H9 (cell line): ENCODE results near the gene PATL1. TPM values are rescaled to one million over a fixed set of nuclear protein-coding genes. Genes with fewer than 3 reads are reported as not detected.

Source experiments
- DNase-seq: peaks from one replicate; pipeline ENCODE4 v3.0.0-alpha.2; 2017
- H2AFZ ChIP-seq: one replicate; pipeline ENCODE4 v1.6.1; 2013; ENCODE audit warnings: mild to moderate bottlenecking, low read length, control low read depth, moderate library complexity
- H2AK5ac ChIP-seq: 2 replicates; pipeline ENCODE4 v1.6.1; 2013; ENCODE audit warnings: low read length, control low read depth, mixed read lengths; ENCODE audit not compliant: insufficient read length
- H2BK120ac ChIP-seq: one replicate; pipeline ENCODE4 v1.6.1; 2013; ENCODE audit warnings: low read depth, mild to moderate bottlenecking, low read length, control low read depth, inconsistent platforms; ENCODE audit not compliant: poor library complexity, severe bottlenecking
- H2BK12ac ChIP-seq: 2 replicates; pipeline ENCODE4 v1.6.1; 2013; ENCODE audit warnings: low read length, control low read depth, mixed read lengths, low read depth; ENCODE audit not compliant: insufficient read length
- H2BK15ac ChIP-seq: 2 replicates; pipeline ENCODE4 v1.6.1; 2013; ENCODE audit warnings: low read depth, low read length, control low read depth
- H2BK20ac ChIP-seq: one replicate; pipeline ENCODE4 v1.6.1; 2013; ENCODE audit warnings: low read depth, mild to moderate bottlenecking, low read length, control low read depth, inconsistent platforms; ENCODE audit not compliant: poor library complexity, severe bottlenecking
- H2BK5ac ChIP-seq: 2 replicates; pipeline ENCODE4 v1.6.1; 2013; ENCODE audit warnings: low read length, control low read depth, mixed read lengths; ENCODE audit not compliant: insufficient read length
- H3K14ac ChIP-seq: 2 replicates; pipeline ENCODE4 v1.6.1; 2013; ENCODE audit warnings: low read length, control low read depth; ENCODE audit not compliant: insufficient read depth
- H3K18ac ChIP-seq: 2 replicates; pipeline ENCODE4 v1.6.1; 2013; ENCODE audit warnings: low read depth, mild to moderate bottlenecking, mixed read lengths, low read length, control low read depth; ENCODE audit not compliant: insufficient read length
- H3K23ac ChIP-seq: 2 replicates; pipeline ENCODE4 v1.6.1; 2013; ENCODE audit warnings: low read length, control low read depth, mixed read lengths, low read depth; ENCODE audit not compliant: insufficient read length
- H3K23me2 ChIP-seq: 2 replicates; pipeline ENCODE4 v1.6.1; 2013; ENCODE audit warnings: low read depth, mild to moderate bottlenecking, mixed read lengths, low read length, control low read depth; ENCODE audit not compliant: insufficient read length, poor library complexity, severe bottlenecking
- H3K27ac ChIP-seq: 2 replicates; pipeline ENCODE4 v1.5.1; 2013; ENCODE audit warnings: low read length, control low read depth, mixed read lengths, low read depth; ENCODE audit not compliant: insufficient read length
- H3K27me3 ChIP-seq: 2 replicates; pipeline ENCODE4 v1.6.1; 2013; ENCODE audit warnings: low read length, control low read depth, inconsistent platforms; ENCODE audit not compliant: insufficient read depth
- H3K4ac ChIP-seq: 2 replicates; pipeline ENCODE4 v1.6.1; 2013; ENCODE audit warnings: low read depth, mild to moderate bottlenecking, control low read depth, inconsistent platforms, low read length, moderate library complexity
- H3K4me1 ChIP-seq: 2 replicates; pipeline ENCODE4 v1.6.1; 2013; ENCODE audit warnings: low read length, control low read depth, inconsistent platforms; ENCODE audit not compliant: insufficient read depth
- H3K4me2 ChIP-seq: 2 replicates; pipeline ENCODE4 v1.6.1; 2013; ENCODE audit warnings: low read length, control low read depth, mixed read lengths; ENCODE audit not compliant: insufficient read length, insufficient read depth
- H3K56ac ChIP-seq: 2 replicates; pipeline ENCODE4 v1.6.1; 2013; ENCODE audit warnings: low read depth, mild to moderate bottlenecking, mixed read lengths, low read length, control low read depth; ENCODE audit not compliant: insufficient read length
- H3K79me1 ChIP-seq: 2 replicates; pipeline ENCODE4 v1.6.1; 2013; ENCODE audit warnings: low read depth, mild to moderate bottlenecking, moderate library complexity, low read length, control low read depth, inconsistent platforms; ENCODE audit not compliant: insufficient read depth, poor library complexity, severe bottlenecking
- H3K79me2 ChIP-seq: 2 replicates; pipeline ENCODE4 v1.6.1; 2013; ENCODE audit warnings: low read length, control low read depth, inconsistent platforms; ENCODE audit not compliant: insufficient read depth
- H3K9ac ChIP-seq: 2 replicates; pipeline ENCODE4 v1.6.1; 2013; ENCODE audit warnings: low read length, control low read depth, mixed read lengths; ENCODE audit not compliant: insufficient read length; ENCODE audit errors: extremely low read depth
- H3K9me3 ChIP-seq: one replicate; pipeline ENCODE4 v1.6.1; 2013; ENCODE audit warnings: low read depth, low read length, inconsistent platforms; ENCODE audit not compliant: control insufficient read depth
- H3T11ph ChIP-seq: one replicate; pipeline ENCODE4 v1.6.1; 2013; ENCODE audit warnings: mild to moderate bottlenecking, low read length, control low read depth, inconsistent platforms
- H4K20me1 ChIP-seq: one replicate; pipeline ENCODE4 v1.6.1; 2013; ENCODE audit not compliant: control insufficient read depth, insufficient read length, insufficient read depth
- H4K5ac ChIP-seq: 2 replicates; pipeline ENCODE4 v1.6.1; 2013; ENCODE audit warnings: low read depth, mild to moderate bottlenecking, mixed read lengths, low read length, control low read depth; ENCODE audit not compliant: insufficient read length
- H4K8ac ChIP-seq: replicated peaks from 2 replicates; pipeline ENCODE4 v1.6.1; 2013; ENCODE audit warnings: low read length, control low read depth, mixed read lengths, low read depth; ENCODE audit not compliant: insufficient read length
- H4K91ac ChIP-seq: 2 replicates; pipeline ENCODE4 v1.6.1; 2013; ENCODE audit warnings: low read depth, mild to moderate bottlenecking, moderate library complexity, mixed read lengths, low read length, control low read depth; ENCODE audit not compliant: insufficient read length
- H3K27ac Mint-ChIP-seq, 3 experiments: 2 replicates in 2 of 3; 3 replicates in 1 of 3; pipeline ENCODE4 v1.8.0; 2020 to 2021; ENCODE audit warnings: mixed read lengths in 3 of 3, mild to moderate bottlenecking in 1 of 3, moderate library complexity in 1 of 3
- H3K27me3 Mint-ChIP-seq: 2 replicates; pipeline ENCODE4 v1.8.0; 2021; ENCODE audit warnings: low read depth, mild to moderate bottlenecking, moderate library complexity, mixed read lengths
- H3K36me3 Mint-ChIP-seq, 3 experiments: 2 replicates in 2 of 3; 3 replicates in 1 of 3; pipeline ENCODE4 v1.8.0; 2020 to 2021; ENCODE audit warnings: low read depth in 3 of 3, mixed read lengths in 3 of 3; ENCODE audit not compliant: insufficient read depth in 1 of 3
- H3K4me1 Mint-ChIP-seq, 2 experiments: 2 replicates each; pipeline ENCODE4 v1.8.0; 2020; ENCODE audit warnings: mixed read lengths in 2 of 2
- H3K4me3 Mint-ChIP-seq, 2 experiments: 2 replicates in 1 of 2; 3 replicates in 1 of 2; pipeline ENCODE4 v1.8.0; 2020 to 2021; ENCODE audit warnings: mild to moderate bottlenecking in 2 of 2, mixed read lengths in 2 of 2, moderate library complexity in 1 of 2
- H3K9me3 Mint-ChIP-seq, 2 experiments: 2 replicates in 1 of 2; 3 replicates in 1 of 2; pipeline ENCODE4 v1.8.0; 2020; ENCODE audit warnings: mild to moderate bottlenecking in 2 of 2, mixed read lengths in 2 of 2, moderate library complexity in 1 of 2
- WGBS: extraction: QIAGEN DNeasy Blood & Tissue Kit; methylation state at CpG from one replicate; pipeline ENCODE4 v1.1.7; 2013; ENCODE audit warnings: missing lambda C conversion rate, low lambda C conversion rate, mixed read lengths; ENCODE audit not compliant: insufficient read length; ENCODE audit errors: extremely low coverage; 5-methylcytosine and 5-hydroxymethylcytosine counted together
- total RNA-seq: library from RNA; stranded (reverse); gene quantifications from 2 replicates; pipeline ENCODE4 v1.2.1, GENCODE V29; 2021
- TF ChIP-seq, protein P1 (sequence below): fragments of 200-600 bp; sonication (generic); conservative IDR thresholded peaks from 3 replicates; pipeline ENCODE4 v1.8.0; 2021; ENCODE audit warnings: antibody characterized with exemption, mild to moderate bottlenecking

The PATL1 gene
- total RNA-seq, 1 experiment from 2014 or later, result 31.4 TPM

DNA sequence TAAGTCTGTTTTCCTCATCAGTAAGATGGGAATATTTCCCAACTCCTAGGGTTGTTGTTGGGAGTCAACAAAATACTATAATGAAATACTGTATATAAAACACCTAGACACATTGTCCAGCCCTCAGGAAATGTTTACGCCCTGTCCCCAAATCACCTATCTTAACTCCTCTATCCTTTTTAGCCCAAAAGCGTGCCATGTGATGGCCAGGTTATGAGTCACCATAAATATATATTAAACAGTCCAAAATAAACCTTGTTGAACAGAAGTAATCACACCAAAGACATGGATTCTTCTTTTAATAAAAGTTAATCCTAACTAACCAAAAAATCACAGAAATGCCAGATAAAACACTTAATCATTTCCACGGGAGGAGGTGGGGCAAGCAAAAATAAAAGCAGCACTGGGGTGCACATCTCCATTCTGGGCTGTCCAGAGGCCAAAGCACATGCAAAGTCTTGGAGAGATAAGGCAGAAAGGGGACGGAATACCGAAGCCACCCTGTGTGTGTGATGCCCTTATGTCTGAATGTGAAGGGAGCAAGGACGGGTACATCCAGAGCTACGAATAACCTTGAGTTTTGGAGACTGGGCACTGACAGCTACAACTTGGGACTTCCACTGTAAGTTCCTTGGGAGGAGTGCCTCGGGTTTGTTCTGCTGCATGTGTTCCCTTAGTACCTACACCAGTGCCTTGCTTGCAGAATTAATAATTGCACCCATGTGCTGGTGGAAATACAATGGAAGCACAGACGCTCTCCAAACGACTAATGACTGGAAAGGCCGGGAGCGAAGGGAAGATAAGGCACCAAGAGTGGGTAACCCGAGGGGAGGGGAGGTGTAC is 54.3 kb downstream of the PATL1 start:
- H4K5ac ChIP-seq, result no peak overlapping the region
- no peaks in the 10 kb centered on the region for H3K27me3 ChIP-seq
- H2BK20ac ChIP-seq, result no peak overlapping the region
- no peak overlapping the region for H2AFZ ChIP-seq
- H3K4me2 ChIP-seq, result peak overlapping the region; percentile 88
- H3K27ac ChIP-seq, result no peak overlapping the region
- H3K23ac ChIP-seq, result no peak overlapping the region
- Mint-ChIP-seq H3K36me3 (peaks cover 3 to 22% (median 17%) of the 10 kb centered on the region in 3 experiments; a peak in 5 of 7 replicates), H3K9me3 (no peaks in the 10 kb centered on the region; a peak in 1 of 5 replicates), H3K4me3 (peak overlapping the region; percentile 89 to 93), H3K27ac (peak overlapping the region; percentile 3 to 84 (median 50); a peak in 5 of 7 replicates), H3K27me3 (no peaks in the 10 kb centered on the region), H3K4me1 (peaks cover 12 to 14% of the 10 kb centered on the region in 2 experiments)
- H2BK15ac ChIP-seq, result no peak overlapping the region
- no peak overlapping the region for H3T11ph ChIP-seq
- H4K8ac ChIP-seq, result no peak overlapping the region
- no peak overlapping the region for H2BK120ac ChIP-seq
- H3K14ac ChIP-seq, result no peak overlapping the region
- DNase-seq, result no peak
- no peak overlapping the region for H3K56ac ChIP-seq
- peaks cover 3% of the 10 kb centered on the region for H3K79me1 ChIP-seq
- H3K23me2 ChIP-seq, result peaks cover 10% of the 10 kb centered on the region
- H2BK12ac ChIP-seq, result no peak overlapping the region
- H3K79me2 ChIP-seq, result peaks cover 16% of the 10 kb centered on the region; the same call in 1 of the 2 replicates
- H3K4ac ChIP-seq, result no peak overlapping the region
- no peaks in the 10 kb centered on the region for H3K9me3 ChIP-seq
- H2AK5ac ChIP-seq, result no peak overlapping the region
- no peaks in the 10 kb centered on the region for H4K20me1 ChIP-seq
- H3K9ac ChIP-seq, result peak overlapping the region; percentile 39
- no peak overlapping the region for H2BK5ac ChIP-seq
- H3K4me1 ChIP-seq, result peaks cover 2% of the 10 kb centered on the region; the same call in 1 of the 2 replicates
- TF ChIP-seq, protein P1, sequence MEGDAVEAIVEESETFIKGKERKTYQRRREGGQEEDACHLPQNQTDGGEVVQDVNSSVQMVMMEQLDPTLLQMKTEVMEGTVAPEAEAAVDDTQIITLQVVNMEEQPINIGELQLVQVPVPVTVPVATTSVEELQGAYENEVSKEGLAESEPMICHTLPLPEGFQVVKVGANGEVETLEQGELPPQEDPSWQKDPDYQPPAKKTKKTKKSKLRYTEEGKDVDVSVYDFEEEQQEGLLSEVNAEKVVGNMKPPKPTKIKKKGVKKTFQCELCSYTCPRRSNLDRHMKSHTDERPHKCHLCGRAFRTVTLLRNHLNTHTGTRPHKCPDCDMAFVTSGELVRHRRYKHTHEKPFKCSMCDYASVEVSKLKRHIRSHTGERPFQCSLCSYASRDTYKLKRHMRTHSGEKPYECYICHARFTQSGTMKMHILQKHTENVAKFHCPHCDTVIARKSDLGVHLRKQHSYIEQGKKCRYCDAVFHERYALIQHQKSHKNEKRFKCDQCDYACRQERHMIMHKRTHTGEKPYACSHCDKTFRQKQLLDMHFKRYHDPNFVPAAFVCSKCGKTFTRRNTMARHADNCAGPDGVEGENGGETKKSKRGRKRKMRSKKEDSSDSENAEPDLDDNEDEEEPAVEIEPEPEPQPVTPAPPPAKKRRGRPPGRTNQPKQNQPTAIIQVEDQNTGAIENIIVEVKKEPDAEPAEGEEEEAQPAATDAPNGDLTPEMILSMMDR, result no peak
- H3K18ac ChIP-seq, result no peak overlapping the region
- no peak overlapping the region for H4K91ac ChIP-seq
- no CpG with 5 or more reads among the region's 13 CpGs for WGBS
